ENCODE data around the gene WAPL. TPM values are rescaled to one million over a fixed set of nuclear protein-coding genes. Genes with fewer than 3 reads are reported as not detected.

WAPL gene
- total and polyA plus RNA-seq, 2 of the 8 experiments (the other 6 are each of a cell fraction or from before 2014, with no cell fraction given): 12.8 to 48.1 TPM

DNA sequence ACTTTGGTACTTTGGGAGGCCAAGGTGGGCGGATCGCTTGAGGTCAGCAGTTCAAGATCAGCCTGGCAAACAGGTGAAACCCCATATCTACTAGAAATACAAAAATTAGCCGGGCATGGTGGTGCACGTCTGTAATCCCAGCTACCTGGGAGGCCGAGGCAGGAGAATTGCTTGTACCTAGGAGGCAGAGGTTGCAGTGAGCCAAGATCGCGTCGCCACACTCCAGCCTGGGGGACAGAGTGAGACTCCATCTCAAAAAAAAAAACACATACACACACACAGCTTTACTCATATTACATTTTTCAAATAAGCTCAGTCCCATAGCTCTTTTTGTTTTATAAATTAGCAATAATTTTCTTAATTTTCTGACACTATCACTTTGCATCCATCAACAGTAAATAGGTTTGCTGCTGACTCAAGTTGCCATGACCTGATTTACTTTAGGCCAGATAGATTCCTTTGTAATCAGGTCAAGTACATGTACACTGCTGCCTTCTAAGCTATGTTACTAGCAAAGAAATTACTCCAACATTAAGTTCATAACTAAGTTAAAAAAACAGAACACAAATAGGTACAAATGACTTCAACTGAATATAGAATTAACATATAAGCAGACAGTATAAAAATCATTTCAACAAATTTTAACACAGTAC is 31.5 kb downstream of the WAPL start:
- H3K14ac ChIP-seq (ENCODE audit: insufficient read length): no peak overlapping the region
- H4K8ac ChIP-seq (ENCODE audit: extremely low read depth, insufficient read depth, low read length): no peak overlapping the region
- H2AK5ac ChIP-seq (ENCODE audit: low read depth, low read length): no peak overlapping the region
- no peak overlapping the region for H3K9ac ChIP-seq (replicated peaks in 1 of 4; ENCODE audit: extremely low read depth in 1 of 4, low read depth in 3 of 4, low read length in 3 of 4)
- peaks cover 0 to 4% of the 10 kb centered on the region in 2 experiments for H4K20me1 ChIP-seq (replicated peaks in 1 of 2; ENCODE audit: control insufficient read depth in 1 of 2, insufficient read depth in 2 of 2, low read length in 2 of 2)
- H3K4me1 ChIP-seq (replicated peaks in 1 of 4; ENCODE audit: control insufficient read depth in 3 of 4, insufficient read depth in 4 of 4, low read length in 3 of 4): no peaks in the 10 kb centered on the region
- no peak overlapping the region for H3K56ac ChIP-seq (replicated peaks; ENCODE audit: insufficient read length, low read depth, low read length)
- FAIRE-seq (no peak), DNase-seq (ENCODE audit: low read depth in 1 of 2, low spot score in 2 of 2) (no peak)
- H2BK120ac ChIP-seq (replicated peaks; ENCODE audit: low read depth, low read length): no peak overlapping the region
- no peak overlapping the region for H3K23ac ChIP-seq (ENCODE audit: insufficient read length)
- no peak overlapping the region for H4K91ac ChIP-seq (replicated peaks; ENCODE audit: insufficient read length, low read length)
- no peak overlapping the region for H3K4me2 ChIP-seq (ENCODE audit: insufficient read depth in 1 of 2, low read depth in 2 of 2, low read length in 2 of 2)
- H2BK5ac ChIP-seq (ENCODE audit: low read depth, low read length): no peak overlapping the region
- ChIA-PET CTCF (ENCODE audit: partially characterized antibody) (interaction anchor here (0.8 kb wide), 1 partner anchor 14 kb away, joined by 3 read pairs; no protein-coding TSS in a partner anchor), POLR2A (ENCODE audit: partially characterized antibody) (interaction anchor here (0.6 kb wide), 1 partner anchor 448 kb away, joined by 3 read pairs; no protein-coding TSS in a partner anchor)
- H2BK12ac ChIP-seq (ENCODE audit: low read depth, low read length): no peak overlapping the region
- no peaks in the 10 kb centered on the region for H3K27me3 ChIP-seq (replicated peaks in 1 of 4; ENCODE audit: control insufficient read depth in 3 of 4, extremely low read depth in 1 of 4, insufficient read depth in 3 of 4, low read length in 3 of 4)
- H3K36me3 ChIP-seq (ENCODE audit: control insufficient read depth in 2 of 4, insufficient read depth in 4 of 4, low read length in 3 of 4): peaks cover 0 to 24% (median 1%) of the 10 kb centered on the region in 4 experiments; a peak in 3 of 8 replicates
- H3K79me1 ChIP-seq (ENCODE audit: low read depth, low read length): no peaks in the 10 kb centered on the region; the same call in 1 of the 2 replicates
- H3K79me2 ChIP-seq (ENCODE audit: control insufficient read depth in 1 of 2, insufficient read depth in 2 of 2, low read length in 2 of 2): peaks cover 0 to 47% of the 10 kb centered on the region in 2 experiments; a peak in 2 of 4 replicates
- no peak overlapping the region for H3K27ac ChIP-seq (ENCODE audit: low read depth, low read length)
- H3K4me3 ChIP-seq (ENCODE audit: extremely low read depth in 1 of 4, insufficient read depth in 2 of 4, low read depth in 3 of 4, low read length in 4 of 4): no peak overlapping the region
- 95% methylated on average over 8 of the region's 8 CpGs; no CpG with 5 or more reads in 1 of the 2 experiments for WGBS, 2 experiments (ENCODE audit: extremely low coverage in 1 of 2, insufficient coverage in 1 of 2, insufficient read length in 1 of 2, insufficient replicate concordance in 2 of 2, low coverage in 1 of 2, low lambda C conversion rate in 2 of 2, missing lambda C conversion rate in 1 of 2)
- H2BK15ac ChIP-seq (ENCODE audit: low read length): no peak overlapping the region
- H4K5ac ChIP-seq (ENCODE audit: insufficient read length, low read depth, low read length): no peak overlapping the region
- no peak overlapping the region for H3K18ac ChIP-seq (ENCODE audit: extremely low read depth, low read length)
- no peaks in the 10 kb centered on the region for H3K9me3 ChIP-seq (ENCODE audit: insufficient read depth in 2 of 2, low read depth in 1 of 2, low read length in 1 of 2)
- no peaks in the 10 kb centered on the region for H3K23me2 ChIP-seq (ENCODE audit: low read depth, low read length)
- H3K4ac ChIP-seq (replicated peaks; ENCODE audit: insufficient read length, low read depth, low read length): no peak overlapping the region
- no peak overlapping the region for H2BK20ac ChIP-seq (ENCODE audit: low read length)
- no peak overlapping the region for H2AFZ ChIP-seq (ENCODE audit: low read length)
- TF ChIP-seq SIN3A (conservative IDR thresholded peaks at IDR 0.05 in 1 of 2, IDR thresholded peaks at IDR 0.05 in 1 of 2; ENCODE audit: low read depth in 1 of 2, low read length in 2 of 2) (no peak), HDAC6 (IDR thresholded peaks at IDR 0.05; ENCODE audit: low read depth, low read length) (no peak), SP4 (IDR thresholded peaks at IDR 0.05; ENCODE audit: low read length) (no peak), GABPA (IDR thresholded peaks at IDR 0.05; ENCODE audit: borderline replicate concordance, insufficient read depth, low read length) (no peak), KDM4A (IDR thresholded peaks at IDR 0.05; ENCODE audit: low read depth, low read length, severe bottlenecking) (no peak)

Data from H1 (cell line).